ENCODE measurements around the gene SLTM. TPM values are rescaled to one million over a fixed set of nuclear protein-coding genes. Genes with fewer than 3 reads are reported as not detected.
A peak's percentile ranks its signal among the peaks of the same experiment; 100 is the strongest.
"Not testable (repeated sequence)": the region's sequence is repeated elsewhere in the genome, so short reads cannot be mapped to it uniquely, and the experiment has no call there.

The SLTM gene
- total and polyA plus RNA-seq, 12 donors: 33.4 to 74.8 (median 44.4) TPM

- Histone ChIP-seq H3K4me1 (no peaks in the 10 kb centered on the region), H3K9me3 (no peaks in the 10 kb centered on the region), H3K36me3 (peaks cover 0 to 56% (median 0%) of the 10 kb centered on the region in 9 donors), H3K27ac (no peak overlapping the region), H3K27me3 (no peaks in the 10 kb centered on the region), H3K4me3 (no peak overlapping the region)
- WGBS, 2 donors: 86 to 98% methylated on average over 1 of the region's 1 CpG
- intact Hi-C loops (cut with DNase I): no loop called here
- TF ChIP-seq CTCF (IDR thresholded peaks at IDR 0.05): peak in 4 of 9 donors; percentile 13 to 29 (median 16)
- DNase-seq (no peak), ATAC-seq (no peak)
These were observed 94.0 kb downstream of the SLTM start for GRCh38 chr15:58839485-58839884.

GRCh38 chr15:58833681-58834426, 99.6 kb downstream of the SLTM start:
- H3K27me3 ChIP-seq; DNase-seq; H3K9me3 ChIP-seq; ATAC-seq; H3K4me3 ChIP-seq; intact Hi-C loops (cut with DNase I); H3K27ac ChIP-seq: not testable (repeated sequence)
- peaks cover 0 to 88% (median 0%) of the 10 kb centered on the region in 9 donors for H3K36me3 ChIP-seq
- WGBS, 2 donors: 55 to 58% methylated on average over 9 of the region's 9 CpGs
- peaks cover 0 to 12% (median 0%) of the 10 kb centered on the region in 9 donors for H3K4me1 ChIP-seq

GRCh38 chr15:58830556-58830955, 102.9 kb downstream of the SLTM start:
- intact Hi-C loops (cut with DNase I): no loop called here
- no peaks in the 10 kb centered on the region for H3K9me3 ChIP-seq
- H3K4me3 ChIP-seq: no peak overlapping the region
- ATAC-seq (no peak), DNase-seq (no peak)
- no peak overlapping the region for H3K27ac ChIP-seq
- no peak for TF ChIP-seq CTCF (IDR thresholded peaks at IDR 0.05)
- H3K27me3 ChIP-seq: no peaks in the 10 kb centered on the region
- H3K4me1 ChIP-seq: peaks cover 0 to 12% (median 0%) of the 10 kb centered on the region in 9 donors
- WGBS, 2 donors: 73 to 76% methylated on average over 2 of the region's 2 CpGs
- peaks cover 0 to 89% (median 14%) of the 10 kb centered on the region in 9 donors for H3K36me3 ChIP-seq

Other genes starting within 250 kb of the SLTM start
- 100 to 1,000 TPM in 1 of 10 donors, 10 to 100 TPM in 9; 68.3 to 110 (median 81.0) TPM for gene ADAM10, start 184.0 kb downstream of the SLTM start, total RNA-seq
- gene ADAM10, start 184.0 kb downstream of the SLTM start, polyA plus RNA-seq: 10 to 100 TPM; 10.2 to 16.1 TPM
- gene MINDY2, start 162.4 kb downstream of the SLTM start, total RNA-seq: 10 to 100 TPM; 26.9 to 37.4 (median 32.7) TPM
- gene MINDY2, start 162.4 kb downstream of the SLTM start, polyA plus RNA-seq: 10 to 100 TPM in 1 of 2 donors, 1 to 10 TPM in 1; 3.8 to 14.7 TPM
- 10 to 100 TPM; 21.2 to 28.7 (median 24.4) TPM for gene RNF111, start 54.0 kb upstream of the SLTM start, total RNA-seq
- gene RNF111, start 54.0 kb upstream of the SLTM start, polyA plus RNA-seq: 1 to 10 TPM; 6.0 to 7.9 TPM
- 1 to 10 TPM in 2 of 10 donors, under 1 TPM in 7, not detected in 1; 0.16 to 5.9 (median 0.62) TPM for gene CCNB2, start 171.5 kb upstream of the SLTM start, total RNA-seq
- gene CCNB2, start 171.5 kb upstream of the SLTM start, polyA plus RNA-seq: under 1 TPM in 1 of 2 donors, not detected in 1; 0.22 TPM

Data from heart right ventricle (tissue), 16 donors.